H9 (cell line): ENCODE measurements around the gene FIBP. TPM values are rescaled to one million over a fixed set of nuclear protein-coding genes. Genes with fewer than 3 reads are reported as not detected.

Experiments
- DNase-seq: peaks from one replicate; pipeline ENCODE4 v3.0.0-alpha.2; 2017
- H2AFZ ChIP-seq: one replicate; pipeline ENCODE4 v1.6.1; 2013; ENCODE audit warnings: mild to moderate bottlenecking, low read length, control low read depth, moderate library complexity
- H2AK5ac ChIP-seq: 2 replicates; pipeline ENCODE4 v1.6.1; 2013; ENCODE audit warnings: low read length, control low read depth, mixed read lengths; ENCODE audit not compliant: insufficient read length
- H2BK120ac ChIP-seq: one replicate; pipeline ENCODE4 v1.6.1; 2013; ENCODE audit warnings: low read depth, mild to moderate bottlenecking, low read length, control low read depth, inconsistent platforms; ENCODE audit not compliant: poor library complexity, severe bottlenecking
- H2BK12ac ChIP-seq: 2 replicates; pipeline ENCODE4 v1.6.1; 2013; ENCODE audit warnings: low read length, control low read depth, mixed read lengths, low read depth; ENCODE audit not compliant: insufficient read length
- H2BK15ac ChIP-seq: 2 replicates; pipeline ENCODE4 v1.6.1; 2013; ENCODE audit warnings: low read depth, low read length, control low read depth
- H2BK20ac ChIP-seq: one replicate; pipeline ENCODE4 v1.6.1; 2013; ENCODE audit warnings: low read depth, mild to moderate bottlenecking, low read length, control low read depth, inconsistent platforms; ENCODE audit not compliant: poor library complexity, severe bottlenecking
- H2BK5ac ChIP-seq: 2 replicates; pipeline ENCODE4 v1.6.1; 2013; ENCODE audit warnings: low read length, control low read depth, mixed read lengths; ENCODE audit not compliant: insufficient read length
- H3K14ac ChIP-seq: 2 replicates; pipeline ENCODE4 v1.6.1; 2013; ENCODE audit warnings: low read length, control low read depth; ENCODE audit not compliant: insufficient read depth
- H3K18ac ChIP-seq: 2 replicates; pipeline ENCODE4 v1.6.1; 2013; ENCODE audit warnings: low read depth, mild to moderate bottlenecking, mixed read lengths, low read length, control low read depth; ENCODE audit not compliant: insufficient read length
- H3K23ac ChIP-seq: 2 replicates; pipeline ENCODE4 v1.6.1; 2013; ENCODE audit warnings: low read length, control low read depth, mixed read lengths, low read depth; ENCODE audit not compliant: insufficient read length
- H3K23me2 ChIP-seq: 2 replicates; pipeline ENCODE4 v1.6.1; 2013; ENCODE audit warnings: low read depth, mild to moderate bottlenecking, mixed read lengths, low read length, control low read depth; ENCODE audit not compliant: insufficient read length, poor library complexity, severe bottlenecking
- H3K27ac ChIP-seq: 2 replicates; pipeline ENCODE4 v1.5.1; 2013; ENCODE audit warnings: low read length, control low read depth, mixed read lengths, low read depth; ENCODE audit not compliant: insufficient read length
- H3K27me3 ChIP-seq: 2 replicates; pipeline ENCODE4 v1.6.1; 2013; ENCODE audit warnings: low read length, control low read depth, inconsistent platforms; ENCODE audit not compliant: insufficient read depth
- H3K4ac ChIP-seq: 2 replicates; pipeline ENCODE4 v1.6.1; 2013; ENCODE audit warnings: low read depth, mild to moderate bottlenecking, control low read depth, inconsistent platforms, low read length, moderate library complexity
- H3K4me1 ChIP-seq: 2 replicates; pipeline ENCODE4 v1.6.1; 2013; ENCODE audit warnings: low read length, control low read depth, inconsistent platforms; ENCODE audit not compliant: insufficient read depth
- H3K4me2 ChIP-seq: 2 replicates; pipeline ENCODE4 v1.6.1; 2013; ENCODE audit warnings: low read length, control low read depth, mixed read lengths; ENCODE audit not compliant: insufficient read length, insufficient read depth
- H3K56ac ChIP-seq: 2 replicates; pipeline ENCODE4 v1.6.1; 2013; ENCODE audit warnings: low read depth, mild to moderate bottlenecking, mixed read lengths, low read length, control low read depth; ENCODE audit not compliant: insufficient read length
- H3K79me1 ChIP-seq: 2 replicates; pipeline ENCODE4 v1.6.1; 2013; ENCODE audit warnings: low read depth, mild to moderate bottlenecking, moderate library complexity, low read length, control low read depth, inconsistent platforms; ENCODE audit not compliant: insufficient read depth, poor library complexity, severe bottlenecking
- H3K79me2 ChIP-seq: 2 replicates; pipeline ENCODE4 v1.6.1; 2013; ENCODE audit warnings: low read length, control low read depth, inconsistent platforms; ENCODE audit not compliant: insufficient read depth
- H3K9ac ChIP-seq: 2 replicates; pipeline ENCODE4 v1.6.1; 2013; ENCODE audit warnings: low read length, control low read depth, mixed read lengths; ENCODE audit not compliant: insufficient read length; ENCODE audit errors: extremely low read depth
- H3K9me3 ChIP-seq: one replicate; pipeline ENCODE4 v1.6.1; 2013; ENCODE audit warnings: low read depth, low read length, inconsistent platforms; ENCODE audit not compliant: control insufficient read depth
- H3T11ph ChIP-seq: one replicate; pipeline ENCODE4 v1.6.1; 2013; ENCODE audit warnings: mild to moderate bottlenecking, low read length, control low read depth, inconsistent platforms
- H4K20me1 ChIP-seq: one replicate; pipeline ENCODE4 v1.6.1; 2013; ENCODE audit not compliant: control insufficient read depth, insufficient read length, insufficient read depth
- H4K5ac ChIP-seq: 2 replicates; pipeline ENCODE4 v1.6.1; 2013; ENCODE audit warnings: low read depth, mild to moderate bottlenecking, mixed read lengths, low read length, control low read depth; ENCODE audit not compliant: insufficient read length
- H4K8ac ChIP-seq: replicated peaks from 2 replicates; pipeline ENCODE4 v1.6.1; 2013; ENCODE audit warnings: low read length, control low read depth, mixed read lengths, low read depth; ENCODE audit not compliant: insufficient read length
- H4K91ac ChIP-seq: 2 replicates; pipeline ENCODE4 v1.6.1; 2013; ENCODE audit warnings: low read depth, mild to moderate bottlenecking, moderate library complexity, mixed read lengths, low read length, control low read depth; ENCODE audit not compliant: insufficient read length
- H3K27ac Mint-ChIP-seq, 3 experiments: 2 replicates in 2 of 3; 3 replicates in 1 of 3; pipeline ENCODE4 v1.8.0; 2020 to 2021; ENCODE audit warnings: mixed read lengths in 3 of 3, mild to moderate bottlenecking in 1 of 3, moderate library complexity in 1 of 3
- H3K27me3 Mint-ChIP-seq: 2 replicates; pipeline ENCODE4 v1.8.0; 2021; ENCODE audit warnings: low read depth, mild to moderate bottlenecking, moderate library complexity, mixed read lengths
- H3K36me3 Mint-ChIP-seq, 3 experiments: 2 replicates in 2 of 3; 3 replicates in 1 of 3; pipeline ENCODE4 v1.8.0; 2020 to 2021; ENCODE audit warnings: low read depth in 3 of 3, mixed read lengths in 3 of 3; ENCODE audit not compliant: insufficient read depth in 1 of 3
- H3K4me1 Mint-ChIP-seq, 2 experiments: 2 replicates each; pipeline ENCODE4 v1.8.0; 2020; ENCODE audit warnings: mixed read lengths in 2 of 2
- H3K4me3 Mint-ChIP-seq, 2 experiments: 2 replicates in 1 of 2; 3 replicates in 1 of 2; pipeline ENCODE4 v1.8.0; 2020 to 2021; ENCODE audit warnings: mild to moderate bottlenecking in 2 of 2, mixed read lengths in 2 of 2, moderate library complexity in 1 of 2
- H3K9me3 Mint-ChIP-seq, 2 experiments: 2 replicates in 1 of 2; 3 replicates in 1 of 2; pipeline ENCODE4 v1.8.0; 2020; ENCODE audit warnings: mild to moderate bottlenecking in 2 of 2, mixed read lengths in 2 of 2, moderate library complexity in 1 of 2
- CTCF ChIP-seq: fragments of 200-600 bp; sonication (generic); conservative IDR thresholded peaks from 3 replicates; pipeline ENCODE4 v1.8.0; 2021; ENCODE audit warnings: antibody characterized with exemption, mild to moderate bottlenecking
- WGBS: extraction: QIAGEN DNeasy Blood & Tissue Kit; methylation state at CpG from one replicate; pipeline ENCODE4 v1.1.7; 2013; ENCODE audit warnings: missing lambda C conversion rate, low lambda C conversion rate, mixed read lengths; ENCODE audit not compliant: insufficient read length; ENCODE audit errors: extremely low coverage; 5-methylcytosine and 5-hydroxymethylcytosine counted together
- total RNA-seq: library from RNA; stranded (reverse); gene quantifications from 2 replicates; pipeline ENCODE4 v1.2.1, GENCODE V29; 2021

FIBP gene
- total RNA-seq, 1 experiment from 2014 or later: 87.0 TPM

- TF ChIP-seq CTCF: no peak
Measured at GRCh38 chr11:65886826-65887722, 1.2 kb downstream of the FIBP start.

More at GRCh38 chr11:65886826-65887722, 1.2 kb downstream of the FIBP start:
- no peak overlapping the region for H2BK120ac ChIP-seq
- H3K23me2 ChIP-seq: peaks cover 23% of the 10 kb centered on the region
- H3K4me1 ChIP-seq: peaks cover 9% of the 10 kb centered on the region; the same call in 1 of the 2 replicates
- no peak overlapping the region for H2BK12ac ChIP-seq
- no peak overlapping the region for H4K8ac ChIP-seq
- Mint-ChIP-seq H3K4me1 (peaks cover 27 to 41% of the 10 kb centered on the region in 2 experiments), H3K9me3 (peaks cover 2 to 4% of the 10 kb centered on the region in 2 experiments; a peak in 2 of 5 replicates), H3K27ac (peak overlapping the region; percentile 35 to 99 (median 98); a peak in 3 of 7 replicates), H3K27me3 (peaks cover 17% of the 10 kb centered on the region), H3K4me3 (peak overlapping the region; percentile 97 to 98), H3K36me3 (peaks cover 35 to 55% (median 52%) of the 10 kb centered on the region in 3 experiments)
- H3K4ac ChIP-seq: no peak overlapping the region
- peaks cover 6% of the 10 kb centered on the region; the same call in 1 of the 2 replicates for H3K27me3 ChIP-seq
- H2BK20ac ChIP-seq: no peak overlapping the region
- H3K14ac ChIP-seq: no peak overlapping the region
- WGBS: no CpG with 5 or more reads among the region's 14 CpGs
- H4K5ac ChIP-seq: no peak overlapping the region
- H3T11ph ChIP-seq: no peak overlapping the region
- H3K23ac ChIP-seq: no peak overlapping the region
- no peak overlapping the region for H2BK5ac ChIP-seq
- H3K4me2 ChIP-seq: peak overlapping the region; percentile 70
- no peaks in the 10 kb centered on the region for H3K79me1 ChIP-seq
- DNase-seq: no peak
- peak overlapping the region; percentile 24 for H3K9ac ChIP-seq
- H3K27ac ChIP-seq: no peak overlapping the region
- H4K91ac ChIP-seq: no peak overlapping the region
- H3K79me2 ChIP-seq: no peaks in the 10 kb centered on the region; the same call in 1 of the 2 replicates
- no peak overlapping the region for H3K18ac ChIP-seq
- H4K20me1 ChIP-seq: no peaks in the 10 kb centered on the region
- H2AFZ ChIP-seq: no peak overlapping the region
- no peak overlapping the region for H2BK15ac ChIP-seq
- H3K9me3 ChIP-seq: no peaks in the 10 kb centered on the region
- no peak overlapping the region for H3K56ac ChIP-seq
- H2AK5ac ChIP-seq: no peak overlapping the region
